Measurements from ENCODE around the gene LAMA5.

LAMA5 gene

DNA sequence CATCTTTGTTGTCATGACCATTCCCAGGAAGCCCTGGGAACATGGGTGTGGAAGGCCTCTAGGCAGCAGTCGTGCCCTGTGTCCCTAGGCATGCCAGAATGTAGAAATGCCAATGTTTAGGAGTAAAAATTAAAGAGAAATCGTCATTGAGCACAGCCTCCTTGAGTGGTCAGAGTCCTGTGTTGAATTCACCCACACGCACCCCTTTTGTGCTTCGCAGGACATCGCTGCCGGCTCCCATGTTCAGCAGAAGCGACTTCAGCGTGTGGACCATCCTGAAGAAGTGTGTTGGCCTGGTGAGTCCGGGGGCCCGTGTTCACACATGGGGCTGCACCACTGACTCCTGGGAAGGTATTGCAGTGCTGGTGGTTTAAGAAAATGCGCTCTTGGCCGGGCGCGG is 103.7 kb downstream of the LAMA5 start:
- TF ChIP-seq, protein P1, sequence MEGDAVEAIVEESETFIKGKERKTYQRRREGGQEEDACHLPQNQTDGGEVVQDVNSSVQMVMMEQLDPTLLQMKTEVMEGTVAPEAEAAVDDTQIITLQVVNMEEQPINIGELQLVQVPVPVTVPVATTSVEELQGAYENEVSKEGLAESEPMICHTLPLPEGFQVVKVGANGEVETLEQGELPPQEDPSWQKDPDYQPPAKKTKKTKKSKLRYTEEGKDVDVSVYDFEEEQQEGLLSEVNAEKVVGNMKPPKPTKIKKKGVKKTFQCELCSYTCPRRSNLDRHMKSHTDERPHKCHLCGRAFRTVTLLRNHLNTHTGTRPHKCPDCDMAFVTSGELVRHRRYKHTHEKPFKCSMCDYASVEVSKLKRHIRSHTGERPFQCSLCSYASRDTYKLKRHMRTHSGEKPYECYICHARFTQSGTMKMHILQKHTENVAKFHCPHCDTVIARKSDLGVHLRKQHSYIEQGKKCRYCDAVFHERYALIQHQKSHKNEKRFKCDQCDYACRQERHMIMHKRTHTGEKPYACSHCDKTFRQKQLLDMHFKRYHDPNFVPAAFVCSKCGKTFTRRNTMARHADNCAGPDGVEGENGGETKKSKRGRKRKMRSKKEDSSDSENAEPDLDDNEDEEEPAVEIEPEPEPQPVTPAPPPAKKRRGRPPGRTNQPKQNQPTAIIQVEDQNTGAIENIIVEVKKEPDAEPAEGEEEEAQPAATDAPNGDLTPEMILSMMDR (IDR thresholded peaks at IDR 0.05; ENCODE audit: low read depth, low read length), result no peak
- no peak for TF ChIP-seq EZH2phosphoT487 (IDR thresholded peaks at IDR 0.05; ENCODE audit: low read depth)
- Histone ChIP-seq H3K36me3 (replicated peaks; ENCODE audit: low read depth, low read length) (peaks cover 23% of the 10 kb centered on the region), H3K4me1 (ENCODE audit: low read length) (no peaks in the 10 kb centered on the region), H3K9me3 (ENCODE audit: insufficient read depth, low read length) (no peaks in the 10 kb centered on the region), H3K4me2 (ENCODE audit: low read length) (no peak overlapping the region), H3K27me3 (ENCODE audit: low read depth, low read length) (no peaks in the 10 kb centered on the region), H3K27ac (ENCODE audit: low read length) (no peak overlapping the region), H3K9ac (ENCODE audit: low read length) (no peak overlapping the region), H3K79me2 (ENCODE audit: low read length) (no peaks in the 10 kb centered on the region), H2AFZ (ENCODE audit: low read depth, low read length) (no peak overlapping the region), H3K4me3 (ENCODE audit: low read length) (no peak overlapping the region), H4K20me1 (ENCODE audit: insufficient read depth, low read length) (0 out of 2 replicates have a peak, but pooled peaks cover 5% of the 10 kb centered on the region)

DNA sequence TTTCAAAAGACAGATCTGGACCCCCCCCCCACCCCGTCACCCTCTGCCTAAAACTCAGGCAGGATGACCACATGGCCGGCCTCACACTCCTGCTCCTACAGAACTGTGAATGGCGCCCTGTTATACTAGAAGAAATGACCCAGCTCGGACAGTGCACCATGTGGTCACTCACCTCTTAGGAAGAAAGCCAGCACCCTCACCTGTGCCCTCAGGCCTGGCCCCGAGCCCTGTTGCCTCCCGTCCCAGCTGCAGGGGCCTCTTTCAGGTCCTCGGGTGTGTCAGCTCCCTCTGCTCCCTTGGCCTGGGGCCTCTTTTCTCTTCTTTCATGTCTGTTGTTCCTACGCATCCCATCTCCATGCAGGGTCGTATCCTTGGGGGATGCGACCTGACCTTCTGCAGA is 105.0 kb downstream of the LAMA5 start:
- Histone ChIP-seq H3K4me1 (ENCODE audit: low read length) (no peaks in the 10 kb centered on the region), H3K36me3 (replicated peaks; ENCODE audit: low read depth, low read length) (peaks cover 23% of the 10 kb centered on the region), H3K9me3 (ENCODE audit: insufficient read depth, low read length) (no peaks in the 10 kb centered on the region), H3K79me2 (ENCODE audit: low read length) (no peaks in the 10 kb centered on the region), H3K4me2 (ENCODE audit: low read length) (no peak overlapping the region), H3K4me3 (ENCODE audit: low read length) (no peak overlapping the region), H4K20me1 (ENCODE audit: insufficient read depth, low read length) (peaks cover 11% of the 10 kb centered on the region; the same call in 1 of the 2 replicates), H2AFZ (ENCODE audit: low read depth, low read length) (no peak overlapping the region), H3K27me3 (ENCODE audit: low read depth, low read length) (no peaks in the 10 kb centered on the region), H3K27ac (ENCODE audit: low read length) (no peak overlapping the region), H3K9ac (ENCODE audit: low read length) (no peak overlapping the region)
- TF ChIP-seq, protein P1 (IDR thresholded peaks at IDR 0.05; ENCODE audit: low read depth, low read length), result no peak
- no peak for TF ChIP-seq EZH2phosphoT487 (IDR thresholded peaks at IDR 0.05; ENCODE audit: low read depth)

DNA sequence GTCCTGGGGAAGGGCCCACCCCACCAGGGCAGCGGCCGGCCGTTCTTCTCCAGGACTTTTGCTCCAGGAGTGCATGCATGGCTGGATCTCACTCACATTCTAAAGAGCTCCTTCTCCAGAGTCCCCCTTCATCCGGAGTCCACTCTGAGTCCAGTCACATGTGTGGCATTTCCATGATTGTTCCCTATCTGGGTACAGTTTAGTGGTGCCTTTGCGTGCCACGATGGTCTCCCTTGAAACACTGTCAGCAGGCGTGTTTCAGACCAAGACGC is 107.9 kb downstream of the LAMA5 start:
- H2AFZ ChIP-seq (ENCODE audit: low read depth, low read length), result no peak overlapping the region
- H3K36me3 ChIP-seq (replicated peaks; ENCODE audit: low read depth, low read length), result peaks cover 13% of the 10 kb centered on the region
- H3K9me3 ChIP-seq (ENCODE audit: insufficient read depth, low read length), result no peaks in the 10 kb centered on the region
- TF ChIP-seq, protein P1 (IDR thresholded peaks at IDR 0.05; ENCODE audit: low read depth, low read length), result no peak
- TF ChIP-seq EZH2phosphoT487 (IDR thresholded peaks at IDR 0.05; ENCODE audit: low read depth), result no peak
- H3K4me1 ChIP-seq (ENCODE audit: low read length), result no peaks in the 10 kb centered on the region
- H3K4me3 ChIP-seq (ENCODE audit: low read length), result no peak overlapping the region
- no peak overlapping the region for H3K4me2 ChIP-seq (ENCODE audit: low read length)
- peaks cover 2% of the 10 kb centered on the region; the same call in 1 of the 2 replicates for H3K79me2 ChIP-seq (ENCODE audit: low read length)
- no peak overlapping the region for H3K9ac ChIP-seq (ENCODE audit: low read length)
- H3K27ac ChIP-seq (ENCODE audit: low read length), result no peak overlapping the region
- H3K27me3 ChIP-seq (ENCODE audit: low read depth, low read length), result no peaks in the 10 kb centered on the region
- H4K20me1 ChIP-seq (ENCODE audit: insufficient read depth, low read length), result peaks cover 25% of the 10 kb centered on the region

Measured in OCI-LY3 (cell line).